Stimulated activated CD4-positive, alpha-beta T cell treated with anti-CD3 and anti-CD28 coated beads, Interleukin-4, amount 100 ng/mL, for 1 hour (primary cell): Measurements from ENCODE around the gene SPAG6.
"Not testable (repeated sequence)": the region's sequence is repeated elsewhere in the genome, so short reads cannot be mapped to it uniquely, and the experiment has no call there.

Source experiments
- DNase-seq: peaks from one replicate; pipeline ENCODE4 v3.0.0-alpha.2; 2020

Gene SPAG6

DNA sequence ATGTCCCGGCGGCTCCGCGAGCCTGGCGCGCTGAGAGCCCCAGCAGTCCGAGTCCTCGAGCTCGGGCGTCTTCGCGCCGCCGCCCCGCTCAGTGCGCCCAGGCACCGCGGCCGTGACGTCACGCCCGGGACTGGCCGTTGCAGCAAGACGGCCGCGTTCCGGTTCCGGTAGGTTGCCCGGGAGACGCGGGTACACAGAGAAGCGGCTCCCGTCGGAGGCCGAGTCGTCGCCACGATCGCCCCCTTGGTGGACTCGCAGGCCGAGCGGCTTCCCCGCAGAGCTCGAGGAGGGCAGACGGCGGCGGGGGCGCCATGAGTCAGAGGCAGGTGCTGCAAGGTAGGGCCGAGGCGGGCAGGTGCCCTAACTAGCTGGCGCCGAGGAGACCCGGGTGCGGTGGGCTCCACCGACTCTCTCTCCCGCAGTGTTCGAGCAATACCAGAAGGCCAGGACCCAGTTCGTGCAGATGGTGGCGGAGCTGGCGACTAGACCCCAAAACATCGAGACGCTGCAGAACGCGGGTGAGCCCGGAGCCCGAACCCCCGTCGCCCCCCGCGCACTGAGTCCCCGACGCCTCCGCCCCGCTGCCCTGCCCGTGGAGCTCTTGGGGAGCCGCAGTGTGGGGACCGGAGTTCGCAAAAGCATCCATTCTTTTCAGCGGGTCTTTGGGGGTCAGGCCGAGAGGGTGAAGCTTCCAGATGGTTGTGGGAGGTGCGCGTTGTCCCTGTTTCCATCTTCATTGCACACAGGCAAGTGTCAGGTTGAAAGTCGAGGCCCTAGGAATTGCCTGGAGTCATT, at the start of gene SPAG6:
SPAG6 (plus strand) TSS at position 196 of the 795 bp plus-strand sequence; CDS start at position 312, 116 bp downstream.
- peak; percentile 36 for DNase-seq

DNA sequence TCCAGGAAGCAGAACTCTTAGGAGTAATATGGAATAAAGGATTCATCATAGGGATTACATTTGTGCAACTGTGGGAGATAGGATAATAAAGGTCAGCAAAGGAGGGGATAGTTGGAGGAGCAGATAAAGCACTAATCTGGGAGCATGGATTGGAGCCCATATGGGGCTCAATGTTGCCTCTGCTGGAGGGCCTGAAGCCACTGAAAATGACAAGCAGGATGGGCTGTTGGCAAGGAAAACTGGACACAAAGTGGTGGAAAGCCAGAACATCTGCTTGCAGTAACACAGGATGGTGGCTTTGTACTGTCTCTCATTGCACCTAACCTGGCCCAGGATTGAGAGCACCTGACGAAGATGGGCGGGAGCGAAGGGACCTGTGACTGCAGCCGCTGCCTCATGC, 44.1 kb upstream of the SPAG6 start:
- DNase-seq: no peak

DNA sequence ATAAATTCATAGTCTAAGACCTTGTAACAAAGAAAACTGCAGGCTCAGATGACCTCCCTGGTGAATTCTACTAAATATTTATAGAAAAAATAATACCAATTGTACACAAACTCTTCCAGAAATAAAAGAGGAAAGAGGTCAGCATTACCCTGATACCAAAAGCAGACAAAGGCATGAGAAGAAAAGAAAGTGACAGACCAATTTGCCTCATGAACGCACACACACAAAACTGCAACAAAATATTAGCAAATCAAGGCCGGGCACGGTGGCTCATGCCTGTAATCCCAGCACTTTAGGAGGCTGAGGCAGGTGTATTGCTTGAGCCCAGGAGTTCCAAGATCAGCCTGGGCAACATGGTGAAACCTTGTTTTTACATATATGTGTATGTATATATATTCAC, 41.8 kb upstream of the SPAG6 start:
- no peak for DNase-seq

DNA sequence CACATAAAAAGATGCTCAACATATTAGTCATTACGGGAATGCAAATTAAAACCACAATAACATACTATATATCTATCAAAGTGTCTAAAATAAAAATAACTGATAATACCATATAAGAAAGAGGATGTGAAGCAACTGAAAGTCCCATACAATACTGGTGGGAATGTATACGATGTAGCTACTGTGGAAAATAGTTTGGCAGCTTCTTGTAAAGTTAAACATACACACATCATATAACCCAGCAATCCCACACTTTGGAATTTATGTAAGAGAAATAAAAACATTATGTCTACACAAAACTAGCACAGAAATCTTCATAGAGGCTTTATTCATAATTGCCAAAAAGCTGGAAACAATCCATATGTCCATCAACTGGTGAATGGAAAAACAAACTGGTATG, 39.6 kb upstream of the SPAG6 start:
- no peak for DNase-seq

DNA sequence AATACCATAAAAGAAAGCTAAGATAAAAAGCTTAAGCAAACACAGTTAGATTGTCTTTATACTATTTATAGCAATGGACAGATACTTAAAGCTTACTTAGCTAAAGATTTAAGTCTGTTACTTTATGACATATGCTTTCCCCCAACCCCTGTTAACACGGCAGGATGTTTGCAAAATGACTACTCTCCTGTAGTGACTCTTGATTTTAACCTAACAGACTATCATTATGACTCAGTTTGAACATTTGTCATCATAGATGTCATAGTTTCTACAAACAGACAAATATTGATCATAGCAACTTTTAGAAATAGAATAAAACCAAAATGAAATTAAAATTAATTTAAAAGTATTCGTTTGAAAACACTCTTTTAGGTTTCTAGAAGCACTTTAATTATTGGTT, 36.9 kb upstream of the SPAG6 start:
- DNase-seq: no peak

DNA sequence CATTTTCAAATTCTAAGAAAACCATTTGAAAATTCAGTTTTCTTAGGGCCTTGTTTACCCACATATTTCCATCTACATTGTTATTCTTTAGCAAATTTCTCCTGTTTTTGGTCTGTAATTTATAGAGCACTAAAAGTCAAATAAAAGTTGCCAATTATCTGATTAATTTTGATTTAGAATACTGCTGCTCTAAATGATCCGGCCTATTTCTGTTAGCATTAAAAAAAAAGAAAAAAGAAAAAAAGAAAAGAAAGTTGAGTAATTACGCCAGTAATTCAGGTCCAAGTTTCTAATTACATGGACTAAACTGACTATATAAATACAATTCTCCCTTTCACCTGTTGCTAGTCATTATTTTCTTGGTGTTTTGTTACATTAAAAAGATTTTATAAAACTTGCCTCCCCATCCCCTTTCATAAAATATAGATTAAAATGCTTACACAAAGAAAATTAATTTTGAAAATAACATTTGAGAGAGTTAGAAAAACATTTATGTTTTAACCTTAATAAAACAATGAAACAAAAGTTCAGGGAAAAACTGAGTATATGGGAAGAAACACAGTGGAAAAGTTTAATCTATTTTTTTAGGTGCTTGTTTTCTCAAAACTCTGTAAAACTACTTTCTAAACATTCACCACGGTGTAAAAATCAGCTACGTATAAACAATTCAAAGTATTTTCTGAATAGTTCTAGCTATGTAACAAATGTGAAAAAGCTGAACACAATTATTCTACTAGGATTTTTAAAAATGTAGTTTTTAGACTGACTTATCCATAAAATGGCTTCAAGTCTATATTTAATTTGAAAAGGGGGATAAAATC, 35.9 kb upstream of the SPAG6 start:
- no peak for DNase-seq

DNA sequence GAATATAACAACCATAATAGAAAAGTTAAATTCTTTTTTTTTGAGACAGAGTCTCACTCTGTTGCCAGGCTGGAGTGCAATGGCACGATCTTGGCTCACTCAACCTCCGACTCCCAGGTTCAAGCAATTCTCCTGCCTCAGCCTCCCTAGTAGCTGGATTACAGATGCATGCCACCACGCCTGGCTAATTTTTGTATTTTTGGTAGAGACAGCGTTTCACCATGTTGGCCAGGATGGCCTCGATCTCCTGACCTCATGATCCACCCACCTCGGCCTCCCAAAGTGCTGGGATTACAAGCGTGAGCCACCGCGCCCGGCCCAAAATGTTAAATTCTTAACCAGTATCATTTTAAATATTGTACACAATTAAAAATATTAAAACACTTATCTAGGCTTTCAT, 35.3 kb upstream of the SPAG6 start:
- not testable (repeated sequence) for DNase-seq

DNA sequence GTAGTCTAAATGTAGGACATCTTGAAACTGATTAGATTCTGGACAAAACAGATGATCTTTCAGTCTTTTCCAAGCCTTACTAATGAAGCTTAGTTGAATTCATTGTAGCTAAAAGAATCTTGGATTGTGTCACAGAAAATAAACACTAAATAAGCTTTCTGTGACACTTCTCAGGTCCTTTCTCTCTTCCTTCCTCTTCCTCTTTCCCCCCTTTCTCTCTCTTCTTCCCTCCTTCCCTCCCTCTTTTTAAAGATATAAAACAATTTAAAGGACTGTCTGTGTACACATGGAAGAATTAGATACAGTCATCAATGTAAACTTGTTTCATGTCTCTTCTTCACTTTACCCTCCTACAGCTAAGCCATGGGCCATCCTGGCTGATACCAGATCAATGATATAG, 34.4 kb upstream of the SPAG6 start:
- DNase-seq: no peak

DNA sequence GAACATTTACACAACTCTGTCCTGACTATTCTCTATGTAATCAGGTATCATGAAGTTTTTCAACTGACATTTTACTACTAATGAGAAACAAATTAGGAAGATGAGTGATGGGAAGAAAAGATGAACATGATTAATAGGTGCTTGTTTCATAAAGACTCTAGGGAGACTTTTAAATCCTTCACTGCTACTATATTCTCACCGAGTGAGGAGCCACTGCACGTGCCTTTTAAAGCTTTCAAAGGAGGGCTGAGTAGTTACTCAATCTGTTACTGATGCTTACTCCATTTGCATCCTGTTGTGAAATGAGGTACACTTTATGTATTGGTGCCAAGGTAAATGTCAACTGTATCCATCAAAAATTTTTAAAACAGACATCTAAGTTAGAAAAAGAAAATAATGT, 30.4 kb upstream of the SPAG6 start:
- no peak for DNase-seq

DNA sequence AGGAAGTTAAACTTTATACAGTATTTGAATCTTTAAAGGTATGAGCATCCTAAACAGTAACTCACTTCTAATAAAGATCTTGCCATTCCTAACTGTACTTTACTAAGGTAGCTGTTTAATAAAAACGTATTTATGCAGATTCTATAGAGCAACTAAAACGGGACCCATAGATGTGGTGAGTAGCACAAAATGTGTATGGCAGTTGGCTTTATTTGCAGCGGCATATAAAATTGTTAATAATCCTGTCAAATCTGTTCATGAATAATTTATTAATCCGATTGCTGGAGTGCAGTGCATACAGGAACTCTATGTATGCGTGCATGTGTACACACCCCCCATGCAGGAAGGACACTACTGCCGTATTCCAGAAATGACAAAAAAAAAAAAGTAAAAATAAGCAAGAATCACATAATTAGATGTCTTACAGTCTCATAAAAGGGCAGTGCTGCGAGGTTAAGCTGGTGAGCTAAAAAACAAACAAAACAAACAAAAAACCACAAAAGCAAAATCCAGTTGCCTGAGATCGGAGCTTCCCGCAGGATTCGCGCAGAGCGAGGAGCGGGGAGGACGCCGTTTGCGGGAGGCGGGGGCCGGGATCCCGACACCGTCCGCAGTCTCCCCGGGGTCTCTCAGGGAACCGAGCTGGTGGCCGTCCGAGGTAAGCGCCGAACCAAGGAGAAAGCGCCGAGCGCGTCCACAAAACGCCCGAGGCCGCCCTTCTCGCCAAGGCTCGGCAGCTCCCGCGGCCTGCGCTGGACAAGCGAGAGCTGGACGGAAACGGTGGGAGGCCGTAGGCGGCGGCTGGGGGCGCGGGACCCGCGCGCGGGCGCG, 29.6 kb upstream of the SPAG6 start:
- DNase-seq: no peak

DNA sequence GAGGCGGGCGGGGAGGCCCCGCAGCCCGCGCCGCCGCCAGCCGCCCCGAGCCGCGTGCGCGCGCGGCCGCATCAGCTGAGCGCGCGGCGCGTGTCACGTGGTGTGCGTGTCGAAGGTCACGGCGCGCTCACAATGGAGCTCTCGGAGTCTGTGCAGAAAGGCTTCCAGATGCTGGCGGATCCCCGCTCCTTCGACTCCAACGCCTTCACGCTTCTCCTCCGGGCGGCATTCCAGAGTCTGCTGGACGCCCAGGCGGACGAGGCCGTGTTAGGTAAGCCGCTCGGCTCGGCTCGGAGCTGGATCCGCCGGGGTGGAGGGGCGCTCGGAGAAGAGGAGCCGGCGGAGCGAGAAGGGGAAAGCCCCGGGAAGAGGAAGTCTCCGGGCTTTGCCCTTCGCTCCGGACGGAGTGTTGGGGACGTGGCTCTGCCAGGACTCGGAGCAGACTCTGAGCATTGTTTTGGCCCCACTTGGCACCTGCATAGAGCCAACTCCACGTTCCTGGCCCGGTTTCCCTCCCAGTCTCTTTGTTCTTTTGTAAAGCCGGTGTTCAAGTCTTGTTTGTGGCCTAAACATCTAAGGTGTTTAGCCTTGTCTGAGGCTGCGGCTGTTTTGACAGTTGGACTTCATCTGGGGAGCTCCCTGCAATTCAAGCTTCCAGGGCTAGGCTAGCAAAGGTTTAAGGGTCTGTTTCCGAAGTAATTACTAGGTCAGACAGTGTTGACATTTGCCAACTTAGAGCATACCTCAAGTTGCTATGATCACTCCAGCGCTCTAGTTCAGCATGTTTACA, 28.8 kb upstream of the SPAG6 start, which contains the start of gene COMMD3:
COMMD3 (plus strand) TSS at position 103 of the 790 bp plus-strand sequence; CDS start at position 133, 30 bp downstream.
- peak; percentile 81 for DNase-seq

DNA sequence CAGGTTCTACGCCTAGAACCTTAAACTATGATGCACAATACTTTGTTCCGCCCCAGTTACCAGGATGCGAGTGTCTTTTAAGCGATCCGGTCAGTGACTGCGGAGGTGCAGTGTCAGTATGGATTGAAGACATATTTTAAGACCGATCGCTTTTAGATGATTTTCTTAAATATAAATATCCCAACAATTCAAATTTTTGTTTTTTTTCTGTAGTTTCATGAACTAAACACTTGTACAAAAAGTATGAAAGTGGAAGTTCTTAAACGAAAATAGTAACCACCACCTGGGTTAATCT, 28.3 kb upstream of the SPAG6 start:
- no peak for DNase-seq

DNA sequence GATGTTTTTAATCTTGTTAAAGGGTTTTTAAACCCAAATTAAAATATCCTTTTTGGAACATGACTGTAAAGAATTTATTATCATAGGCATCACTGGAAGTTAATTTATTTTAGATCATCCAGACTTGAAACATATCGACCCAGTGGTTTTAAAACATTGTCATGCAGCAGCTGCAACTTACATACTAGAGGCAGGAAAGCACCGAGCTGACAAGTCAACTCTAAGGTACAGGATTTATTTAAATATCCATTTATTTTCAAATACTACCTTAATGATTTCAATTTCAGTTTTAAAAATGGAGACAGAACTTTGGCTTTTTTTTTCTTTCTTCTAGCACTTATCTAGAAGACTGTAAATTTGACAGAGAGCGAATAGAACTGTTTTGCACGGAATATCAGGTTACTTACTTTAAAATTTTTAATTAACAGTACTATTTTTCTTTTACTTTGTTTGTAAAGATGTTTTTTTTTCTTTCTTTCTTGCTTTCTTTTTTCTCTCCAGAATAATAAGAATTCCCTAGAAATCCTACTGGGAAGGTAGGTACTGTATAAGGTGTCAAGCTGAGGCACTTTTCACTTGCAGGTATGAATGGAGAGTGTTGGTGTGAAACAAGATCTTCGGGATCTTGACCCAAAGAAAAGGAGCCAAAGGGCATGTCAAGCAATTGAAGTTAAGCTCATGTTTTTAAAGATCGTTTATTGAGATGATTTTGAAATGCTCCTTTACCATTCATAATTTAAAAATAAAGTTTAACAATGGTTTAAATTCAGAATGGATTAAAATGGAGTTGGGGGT, 27.3 kb upstream of the SPAG6 start:
- no peak for DNase-seq

DNA sequence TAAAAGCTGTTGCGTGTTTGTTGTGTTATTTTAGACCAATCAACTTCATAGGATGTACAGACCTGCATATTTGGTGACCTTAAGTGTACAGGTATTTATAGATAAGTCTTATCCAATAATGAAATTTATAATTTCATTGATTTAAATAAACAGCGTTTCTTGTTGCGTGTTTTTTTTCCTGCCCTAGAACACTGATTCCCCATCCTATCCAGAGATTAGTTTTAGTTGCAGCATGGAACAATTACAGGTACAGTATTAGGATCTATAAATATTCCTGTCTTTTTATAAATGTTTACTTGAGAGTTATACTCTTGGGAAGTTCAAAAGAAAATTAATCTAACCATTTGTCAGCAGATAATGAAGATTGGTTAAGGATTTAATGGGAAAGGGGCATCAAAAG, 26.5 kb upstream of the SPAG6 start:
- no peak for DNase-seq

DNA sequence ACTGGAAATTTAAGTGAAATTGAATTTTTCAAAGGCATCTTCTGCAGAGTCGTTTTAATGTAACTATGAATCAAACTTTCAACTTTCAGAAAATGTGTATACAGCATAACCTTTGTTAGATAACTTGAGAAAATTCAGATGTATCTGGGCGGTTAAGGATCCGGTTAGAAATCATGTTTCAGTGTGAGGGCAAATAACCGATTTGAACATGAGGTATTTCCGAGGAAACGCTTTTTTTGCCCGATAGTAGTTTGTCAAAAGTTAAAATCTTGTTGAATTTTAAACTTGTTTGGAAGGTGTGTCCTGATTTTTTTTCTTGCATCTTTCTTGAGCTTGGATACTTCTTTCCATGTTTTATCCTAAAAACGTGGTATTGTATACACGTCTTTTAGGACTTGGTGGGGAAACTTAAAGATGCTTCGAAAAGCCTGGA, 25.7 kb upstream of the SPAG6 start:
- DNase-seq: no peak

DNA sequence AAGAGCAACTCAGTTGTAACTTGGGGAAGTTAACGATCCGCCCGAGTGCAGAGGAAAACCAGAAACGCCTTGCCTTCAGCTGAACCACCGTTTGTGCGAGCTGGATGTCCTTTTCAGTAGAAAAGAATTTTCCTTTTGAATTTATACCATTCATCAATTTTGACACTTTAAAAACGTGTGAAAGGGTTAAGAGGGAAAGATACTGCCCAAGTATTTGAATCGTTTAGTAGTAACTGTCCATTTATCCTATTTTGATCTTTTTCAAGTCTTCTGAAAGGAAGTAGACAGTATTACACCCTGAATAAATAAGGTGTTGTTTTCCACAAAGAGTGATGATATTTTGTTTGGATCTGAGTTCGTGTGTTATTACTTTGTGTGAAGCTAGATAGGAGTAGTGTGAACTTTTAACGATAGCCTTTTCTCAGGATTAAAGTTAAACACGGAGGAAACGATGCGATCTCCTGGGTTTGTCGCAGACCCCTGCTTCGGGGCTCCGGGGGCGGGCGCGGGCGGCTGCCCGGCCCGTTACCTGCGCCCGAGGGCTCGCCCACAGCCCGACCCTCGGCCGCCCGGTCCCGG, 25.2 kb upstream of the SPAG6 start:
- DNase-seq: no peak

DNA sequence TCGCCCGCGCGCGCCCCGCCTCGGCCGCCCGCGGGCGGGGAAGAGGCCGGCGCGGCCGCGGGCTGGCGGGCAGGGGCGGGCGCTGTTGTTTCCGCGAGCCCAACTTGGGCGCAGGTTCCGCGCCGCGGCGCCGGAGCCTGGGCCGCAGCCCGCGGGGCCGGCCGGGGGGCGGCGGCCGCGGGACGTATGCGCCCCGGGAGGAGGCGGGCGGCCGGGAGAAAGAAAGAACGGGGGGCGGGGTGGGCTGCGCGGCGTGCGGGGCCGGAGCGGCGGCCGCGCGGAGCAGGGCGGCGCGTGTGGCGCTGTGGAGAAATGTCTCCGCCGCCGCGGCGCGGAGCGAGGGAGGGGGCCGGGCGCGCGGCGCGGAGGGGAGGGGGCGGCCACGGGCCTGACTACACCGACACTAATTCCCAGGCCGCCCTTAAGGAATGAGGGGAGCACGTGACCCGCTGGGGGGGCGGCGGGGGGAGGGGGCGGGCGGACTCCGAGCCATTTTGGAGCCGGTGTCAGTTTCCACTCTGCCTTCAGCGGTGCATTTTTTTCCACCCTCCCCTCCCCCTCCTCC, 24.6 kb upstream of the SPAG6 start, which contains the start of gene BMI1:
BMI1 (plus strand) TSS at position 509 of the 565 bp plus-strand sequence. CDS start 5,351 bp downstream, outside the sequence.
- DNase-seq: peak; percentile 72

DNA sequence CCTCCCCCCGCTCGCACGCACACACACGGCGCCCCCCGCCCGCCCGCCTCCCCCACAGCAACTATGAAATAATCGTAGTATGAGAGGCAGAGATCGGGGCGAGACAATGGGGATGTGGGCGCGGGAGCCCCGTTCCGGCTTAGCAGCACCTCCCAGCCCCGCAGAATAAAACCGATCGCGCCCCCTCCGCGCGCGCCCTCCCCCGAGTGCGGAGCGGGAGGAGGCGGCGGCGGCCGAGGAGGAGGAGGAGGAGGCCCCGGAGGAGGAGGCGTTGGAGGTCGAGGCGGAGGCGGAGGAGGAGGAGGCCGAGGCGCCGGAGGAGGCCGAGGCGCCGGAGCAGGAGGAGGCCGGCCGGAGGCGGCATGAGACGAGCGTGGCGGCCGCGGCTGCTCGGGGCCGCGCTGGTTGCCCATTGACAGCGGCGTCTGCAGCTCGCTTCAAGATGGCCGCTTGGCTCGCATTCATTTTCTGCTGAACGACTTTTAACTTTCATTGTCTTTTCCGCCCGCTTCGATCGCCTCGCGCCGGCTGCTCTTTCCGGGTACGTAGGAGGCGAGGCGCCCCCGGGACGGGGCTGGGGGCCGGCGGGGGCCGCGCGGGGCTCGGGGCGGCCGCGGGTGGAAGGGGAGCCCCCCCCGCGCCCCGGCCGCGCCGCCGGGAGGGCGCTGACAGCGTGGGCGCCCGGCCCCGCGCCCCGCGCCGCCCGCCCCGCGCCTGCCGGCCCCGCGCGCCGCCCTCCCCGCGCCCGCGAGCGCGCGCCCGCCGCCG, 24.0 kb upstream of the SPAG6 start:
- peak; percentile 67 for DNase-seq

DNA sequence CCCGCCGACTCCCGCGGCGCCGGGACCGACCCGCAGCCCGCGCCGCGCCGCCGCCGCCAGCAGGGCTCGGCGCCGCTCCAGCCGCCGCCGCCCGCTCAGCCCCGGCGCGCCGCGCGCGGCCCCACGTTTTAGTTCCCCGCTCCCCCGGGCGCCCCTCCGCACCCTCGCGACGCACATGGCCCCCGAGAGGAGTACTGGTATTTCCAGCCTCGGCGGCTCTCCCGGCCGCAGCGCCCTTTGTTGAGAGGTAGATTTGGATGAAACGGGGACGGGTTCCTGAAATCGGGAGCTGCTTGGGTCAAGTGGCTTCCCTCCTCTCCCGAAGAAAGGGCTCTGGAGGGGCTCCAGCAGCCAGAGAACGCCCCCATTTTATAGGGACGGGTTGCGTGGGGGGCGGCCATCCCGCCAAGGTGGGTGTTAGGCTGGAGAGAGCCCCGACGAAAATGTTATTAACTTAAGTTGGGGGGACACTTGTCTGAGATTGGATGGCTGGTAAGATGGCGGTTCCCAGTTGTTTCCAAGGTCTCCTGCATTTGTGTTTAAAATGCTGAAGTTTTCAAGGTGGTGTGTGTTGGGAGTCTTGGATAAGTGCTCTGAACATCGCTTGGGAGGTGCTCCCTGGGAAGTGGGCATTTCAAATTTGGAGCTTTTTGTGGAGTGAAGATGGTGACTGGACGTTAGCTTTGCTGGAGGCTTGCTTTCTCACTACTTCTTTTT, 23.2 kb upstream of the SPAG6 start:
- DNase-seq: peak; percentile 40
